Smooth muscle cell (in vitro differentiated cells): Measurements from ENCODE around the gene HOMER2. TPM values are rescaled to one million over a fixed set of nuclear protein-coding genes. Genes with fewer than 3 reads are reported as not detected.

ENCODE experiments used
- DNase-seq: peaks from one replicate; lab custom pipeline; 2025; ENCODE audit not compliant: unreplicated experiment; lab: John Stamatoyannopoulos, UW
- H2AFZ ChIP-seq: fragments of 200-600 bp; sonication (generic); 2 replicates; pipeline ENCODE4 v1.6.0; 2016; ENCODE audit warnings: antibody characterized with exemption, low read depth, mild to moderate bottlenecking
- H3F3A ChIP-seq: fragments of 200-600 bp; sonication (generic); 2 replicates; pipeline ENCODE4 v1.6.0; 2017; ENCODE audit warnings: antibody characterized with exemption, low read depth
- H3K27ac ChIP-seq: fragments of 200-600 bp; sonication (generic); 2 replicates; pipeline ENCODE4 v1.5.1; 2016; ENCODE audit warnings: low read depth, mild to moderate bottlenecking
- H3K27me3 ChIP-seq: fragments of 200-600 bp; sonication (generic); 2 replicates; pipeline ENCODE4 v1.6.1; 2016; ENCODE audit warnings: low read depth, mild to moderate bottlenecking
- H3K36me3 ChIP-seq: fragments of 200-600 bp; sonication (generic); 2 replicates; pipeline ENCODE4 v1.5.1; 2016; ENCODE audit warnings: low read depth
- H3K4me1 ChIP-seq: fragments of 200-600 bp; sonication (generic); 2 replicates; pipeline ENCODE4 v1.5.1; 2016; ENCODE audit warnings: low read depth
- H3K4me2 ChIP-seq: fragments of 200-600 bp; sonication (generic); 2 replicates; pipeline ENCODE4 v1.6.0; 2016; ENCODE audit warnings: mild to moderate bottlenecking
- H3K4me3 ChIP-seq: fragments of 200-600 bp; sonication (generic); 2 replicates; pipeline ENCODE4 v1.5.1; 2016; ENCODE audit warnings: mild to moderate bottlenecking
- H3K79me2 ChIP-seq: fragments of 200-600 bp; sonication (generic); 2 replicates; pipeline ENCODE4 v1.6.0; 2016; ENCODE audit warnings: low read depth, mild to moderate bottlenecking
- H3K9ac ChIP-seq: fragments of 200-600 bp; sonication (generic); 2 replicates; pipeline ENCODE4 v1.6.0; 2016; ENCODE audit warnings: low read depth
- H3K9me3 ChIP-seq: fragments of 200-600 bp; sonication (generic); replicated peaks from 2 replicates; pipeline ENCODE4 v1.5.1; 2016; ENCODE audit warnings: low read depth
- H4K20me1 ChIP-seq: fragments of 200-600 bp; sonication (generic); 2 replicates; pipeline ENCODE4 v1.6.0; 2016; ENCODE audit warnings: low read depth
- WGBS: methylation state at CpG from one replicate; pipeline ENCODE4 v1.1.7; 2016; ENCODE audit warnings: low lambda C conversion rate; 5-methylcytosine and 5-hydroxymethylcytosine counted together
- polyA plus RNA-seq: library from polyadenylated mRNA; unstranded; fragments of >200 nt; fragmentation: Nextera tagmentation; extraction: Ambion mirVana; gene quantifications from 2 replicates; pipeline ENCODE4 v1.2.1, GENCODE V29; 2016
- total RNA-seq: library from RNA; depleted of rRNA; stranded (reverse); fragments of >200 nt; gene quantifications from 2 replicates; pipeline ENCODE4 v1.2.3, GENCODE V29; 2014
- TF ChIP-seq, protein P1 (sequence below): fragments of 200-600 bp; sonication (generic); IDR thresholded peaks from 2 replicates; pipeline ENCODE4 v1.5.1; 2017; ENCODE audit warnings: borderline replicate concordance, mild to moderate bottlenecking, antibody characterized with exemption; ENCODE audit not compliant: insufficient read depth, poor library complexity, severe bottlenecking

The HOMER2 gene
- total and polyA plus RNA-seq, 2 experiments from 2014 or later, result 3.1 to 18.8 TPM

DNA sequence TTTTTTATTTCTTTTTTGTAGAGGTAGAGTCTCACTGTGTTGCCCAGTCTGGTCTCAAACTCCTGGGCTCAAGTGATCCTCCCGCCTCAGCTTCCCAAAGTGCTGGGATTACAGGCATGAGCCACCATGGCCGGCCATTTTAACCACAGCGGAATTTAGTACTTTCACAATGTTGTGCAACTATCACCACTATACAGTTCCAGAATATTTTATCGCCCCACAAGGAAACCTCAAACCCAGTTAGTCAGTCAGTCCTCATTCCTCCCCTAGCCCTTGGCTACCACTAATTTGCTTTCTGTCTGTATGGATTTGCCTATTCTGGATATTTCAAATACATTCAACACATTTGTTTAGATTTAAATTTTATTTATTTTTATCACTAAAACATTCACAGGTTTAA lies 15.5 kb upstream of the HOMER2 start:
- Histone ChIP-seq H3F3A (no peaks in the 10 kb centered on the region), H3K27ac (no peak overlapping the region), H4K20me1 (no peaks in the 10 kb centered on the region), H3K9ac (no peak overlapping the region), H3K36me3 (no peaks in the 10 kb centered on the region), H3K9me3 (no peaks in the 10 kb centered on the region), H3K4me2 (no peak overlapping the region), H3K4me3 (no peak overlapping the region), H3K79me2 (no peaks in the 10 kb centered on the region), H3K27me3 (no peaks in the 10 kb centered on the region), H3K4me1 (no peaks in the 10 kb centered on the region), H2AFZ (no peak overlapping the region)
- DNase-seq, result no peak
- TF ChIP-seq, protein P1, sequence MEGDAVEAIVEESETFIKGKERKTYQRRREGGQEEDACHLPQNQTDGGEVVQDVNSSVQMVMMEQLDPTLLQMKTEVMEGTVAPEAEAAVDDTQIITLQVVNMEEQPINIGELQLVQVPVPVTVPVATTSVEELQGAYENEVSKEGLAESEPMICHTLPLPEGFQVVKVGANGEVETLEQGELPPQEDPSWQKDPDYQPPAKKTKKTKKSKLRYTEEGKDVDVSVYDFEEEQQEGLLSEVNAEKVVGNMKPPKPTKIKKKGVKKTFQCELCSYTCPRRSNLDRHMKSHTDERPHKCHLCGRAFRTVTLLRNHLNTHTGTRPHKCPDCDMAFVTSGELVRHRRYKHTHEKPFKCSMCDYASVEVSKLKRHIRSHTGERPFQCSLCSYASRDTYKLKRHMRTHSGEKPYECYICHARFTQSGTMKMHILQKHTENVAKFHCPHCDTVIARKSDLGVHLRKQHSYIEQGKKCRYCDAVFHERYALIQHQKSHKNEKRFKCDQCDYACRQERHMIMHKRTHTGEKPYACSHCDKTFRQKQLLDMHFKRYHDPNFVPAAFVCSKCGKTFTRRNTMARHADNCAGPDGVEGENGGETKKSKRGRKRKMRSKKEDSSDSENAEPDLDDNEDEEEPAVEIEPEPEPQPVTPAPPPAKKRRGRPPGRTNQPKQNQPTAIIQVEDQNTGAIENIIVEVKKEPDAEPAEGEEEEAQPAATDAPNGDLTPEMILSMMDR, result no peak
- 75% methylated on average over 4 of the region's 4 CpGs for WGBS

DNA sequence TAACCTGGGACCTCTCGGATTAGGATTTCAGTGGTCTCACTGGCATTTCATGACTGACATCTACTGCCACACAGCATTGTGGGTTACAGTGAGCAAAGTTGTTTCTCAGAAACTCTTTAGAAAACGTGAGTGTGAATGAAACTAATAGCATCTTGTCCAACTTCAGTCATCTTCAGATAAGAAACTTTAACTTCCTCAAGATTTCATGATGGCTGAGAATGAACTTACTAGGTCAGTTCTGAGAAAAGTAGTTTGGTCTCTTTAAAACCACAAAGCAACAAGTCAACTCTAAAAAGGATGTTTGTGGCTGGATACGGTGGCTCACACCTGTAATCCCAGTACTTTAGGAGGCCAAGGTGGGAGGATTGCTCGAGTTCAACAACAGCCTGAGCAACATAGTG lies 14.2 kb upstream of the HOMER2 start:
- no peak overlapping the region for H3K27ac ChIP-seq
- no peaks in the 10 kb centered on the region for H3K27me3 ChIP-seq
- H3K79me2 ChIP-seq, result no peaks in the 10 kb centered on the region
- H3K9ac ChIP-seq, result no peak overlapping the region
- DNase-seq, result no peak
- no peaks in the 10 kb centered on the region for H3K4me1 ChIP-seq
- no peaks in the 10 kb centered on the region for H4K20me1 ChIP-seq
- WGBS, result 83% methylated on average over 4 of the region's 4 CpGs
- TF ChIP-seq, protein P1, result no peak
- no peaks in the 10 kb centered on the region for H3K36me3 ChIP-seq
- no peak overlapping the region for H2AFZ ChIP-seq
- H3K9me3 ChIP-seq, result no peaks in the 10 kb centered on the region
- H3K4me2 ChIP-seq, result no peak overlapping the region
- H3F3A ChIP-seq, result no peaks in the 10 kb centered on the region
- H3K4me3 ChIP-seq, result no peak overlapping the region

DNA sequence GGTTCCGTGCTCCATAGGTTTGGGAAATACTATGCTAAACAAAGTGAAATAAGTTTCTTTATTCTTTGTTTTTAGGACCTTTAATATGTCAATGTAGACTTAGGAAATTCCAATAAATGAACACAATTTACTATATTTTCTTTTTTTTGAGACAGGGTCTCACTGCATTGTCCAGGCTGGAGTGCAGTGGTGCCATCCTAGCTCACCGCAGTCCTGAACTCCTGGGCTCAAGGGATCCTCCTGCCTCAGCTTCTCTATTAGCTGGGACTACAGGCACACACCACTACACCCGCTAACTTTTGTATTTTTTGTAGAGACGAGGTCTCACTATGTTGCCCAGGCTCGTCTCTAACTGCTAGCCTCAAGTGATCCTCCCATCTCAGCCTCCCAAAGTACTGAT lies 12.4 kb upstream of the HOMER2 start:
- no peak overlapping the region for H3K27ac ChIP-seq
- H2AFZ ChIP-seq, result no peak overlapping the region
- no peaks in the 10 kb centered on the region for H3K36me3 ChIP-seq
- no peak overlapping the region for H3K4me3 ChIP-seq
- no peak overlapping the region for H3K4me2 ChIP-seq
- no peaks in the 10 kb centered on the region for H3K4me1 ChIP-seq
- no peaks in the 10 kb centered on the region for H3K9me3 ChIP-seq
- H4K20me1 ChIP-seq, result no peaks in the 10 kb centered on the region
- DNase-seq, result no peak
- H3F3A ChIP-seq, result no peaks in the 10 kb centered on the region
- WGBS, result 96% methylated on average over 5 of the region's 5 CpGs
- no peaks in the 10 kb centered on the region for H3K27me3 ChIP-seq
- H3K9ac ChIP-seq, result no peak overlapping the region
- TF ChIP-seq, protein P1, result no peak
- H3K79me2 ChIP-seq, result no peaks in the 10 kb centered on the region

DNA sequence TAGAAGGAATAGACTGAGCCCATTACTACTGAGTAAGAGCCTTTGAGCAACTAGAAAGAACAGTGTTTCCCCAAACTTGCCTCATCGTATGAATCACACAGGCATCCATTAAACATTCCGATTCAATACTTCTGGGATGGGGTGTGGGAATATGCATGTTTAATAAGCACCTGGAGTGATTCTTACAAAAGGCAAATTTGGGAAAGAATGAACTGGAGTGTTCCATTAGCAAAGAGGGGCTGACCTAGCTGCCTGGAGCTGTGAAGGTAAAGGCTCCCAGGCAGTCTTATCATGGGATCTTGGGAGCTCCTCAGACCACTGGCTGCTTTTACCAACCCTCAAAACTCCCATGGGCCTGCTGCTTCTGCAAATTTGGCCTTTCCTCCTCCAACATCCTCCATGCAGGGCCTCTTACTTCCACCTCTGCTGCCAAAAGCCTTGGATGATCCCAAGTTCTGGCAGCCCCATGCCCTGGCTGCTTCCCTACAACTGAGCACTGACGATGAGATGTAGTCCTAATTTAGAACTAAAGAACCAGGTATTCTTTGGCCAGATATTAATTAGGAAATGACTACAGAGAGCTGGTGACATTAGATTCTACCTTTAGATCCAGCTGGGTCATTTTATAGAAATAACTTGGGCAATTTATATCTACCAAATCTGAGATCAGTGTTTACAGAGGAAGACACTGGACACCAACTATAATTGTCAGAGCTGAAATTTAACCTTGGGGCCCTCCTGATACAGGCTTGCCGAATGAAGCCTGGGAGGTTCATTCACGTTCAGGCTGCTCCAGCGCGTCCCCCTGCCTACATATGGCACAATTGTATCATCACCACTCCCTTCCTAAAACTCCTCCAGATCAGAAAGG lies 11.2 kb upstream of the HOMER2 start:
- TF ChIP-seq, protein P1, result no peak
- Histone ChIP-seq H3K4me1 (no peaks in the 10 kb centered on the region), H3K27me3 (no peaks in the 10 kb centered on the region), H3F3A (no peaks in the 10 kb centered on the region), H4K20me1 (no peaks in the 10 kb centered on the region), H3K4me2 (no peak overlapping the region), H3K4me3 (no peak overlapping the region), H3K36me3 (no peaks in the 10 kb centered on the region), H3K9me3 (no peaks in the 10 kb centered on the region), H2AFZ (no peak overlapping the region), H3K9ac (no peak overlapping the region), H3K27ac (no peak overlapping the region), H3K79me2 (no peaks in the 10 kb centered on the region)
- no peak for DNase-seq
- WGBS, result 83% methylated on average over 7 of the region's 7 CpGs
